NCI-H128 (cell line): ENCODE results near the gene AGBL4.
A peak's percentile ranks its signal among the peaks of the same experiment; 100 is the strongest.

Source experiments
- DNase-seq: peaks from one replicate; lab custom pipeline; 2025; ENCODE audit not compliant: unreplicated experiment; lab: John Stamatoyannopoulos, UW

Gene AGBL4

DNA sequence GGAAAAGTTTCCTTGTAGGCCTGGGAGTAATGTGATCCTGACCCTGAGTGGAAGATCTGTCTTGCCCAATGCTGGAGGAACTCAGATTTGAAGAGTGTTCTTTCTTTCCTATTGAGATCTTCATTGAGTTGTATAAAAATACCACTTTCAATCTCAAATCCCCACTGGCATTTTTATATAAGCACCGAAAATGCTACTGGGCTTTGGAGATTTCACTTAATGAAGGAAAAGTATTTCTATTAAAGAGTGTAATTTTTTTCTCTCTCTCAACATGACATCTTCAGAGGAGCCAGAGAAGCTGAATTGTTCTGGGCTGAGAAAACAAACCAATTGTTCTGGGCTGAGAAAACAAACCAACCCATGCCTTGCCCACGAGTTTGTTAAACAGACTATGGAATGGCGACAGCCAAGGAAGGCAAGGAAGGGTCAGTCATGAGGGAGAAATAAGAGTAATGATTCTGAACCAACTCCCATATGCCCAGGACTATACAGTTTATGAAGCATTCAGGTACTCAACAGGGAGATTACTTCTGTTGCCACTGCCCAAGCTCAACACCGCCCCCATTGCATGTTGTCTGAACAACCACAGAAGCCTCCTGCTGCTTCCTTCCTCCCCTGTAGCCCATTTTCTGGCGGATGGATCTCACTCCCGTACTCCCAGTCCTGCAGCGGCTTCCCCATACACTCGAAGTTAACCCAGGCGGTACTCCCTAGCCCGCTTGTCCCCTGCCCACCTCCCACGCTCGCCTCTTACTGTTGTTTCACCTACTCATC is 1350.2 kb downstream of the AGBL4 start:
- no peak for DNase-seq

DNA sequence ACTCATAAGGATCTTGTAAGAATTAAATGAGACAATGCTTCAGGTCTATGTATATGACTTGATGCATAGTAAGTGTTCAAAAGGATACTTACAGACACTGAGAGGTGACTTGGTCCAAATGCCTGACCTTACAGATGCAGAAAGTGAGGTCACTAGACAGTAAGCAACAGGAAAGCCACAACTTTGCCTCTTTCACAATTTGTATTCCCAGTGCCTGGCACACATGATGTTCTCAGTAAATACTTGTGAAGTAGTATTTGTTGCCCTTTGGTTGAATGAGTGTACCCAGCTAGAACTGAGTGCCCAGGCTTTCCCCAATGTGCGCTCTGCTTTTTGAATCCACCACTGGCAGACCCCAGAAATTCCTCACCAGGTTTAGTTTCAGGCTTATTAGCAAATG is 1352.2 kb downstream of the AGBL4 start:
- no peak for DNase-seq

DNA sequence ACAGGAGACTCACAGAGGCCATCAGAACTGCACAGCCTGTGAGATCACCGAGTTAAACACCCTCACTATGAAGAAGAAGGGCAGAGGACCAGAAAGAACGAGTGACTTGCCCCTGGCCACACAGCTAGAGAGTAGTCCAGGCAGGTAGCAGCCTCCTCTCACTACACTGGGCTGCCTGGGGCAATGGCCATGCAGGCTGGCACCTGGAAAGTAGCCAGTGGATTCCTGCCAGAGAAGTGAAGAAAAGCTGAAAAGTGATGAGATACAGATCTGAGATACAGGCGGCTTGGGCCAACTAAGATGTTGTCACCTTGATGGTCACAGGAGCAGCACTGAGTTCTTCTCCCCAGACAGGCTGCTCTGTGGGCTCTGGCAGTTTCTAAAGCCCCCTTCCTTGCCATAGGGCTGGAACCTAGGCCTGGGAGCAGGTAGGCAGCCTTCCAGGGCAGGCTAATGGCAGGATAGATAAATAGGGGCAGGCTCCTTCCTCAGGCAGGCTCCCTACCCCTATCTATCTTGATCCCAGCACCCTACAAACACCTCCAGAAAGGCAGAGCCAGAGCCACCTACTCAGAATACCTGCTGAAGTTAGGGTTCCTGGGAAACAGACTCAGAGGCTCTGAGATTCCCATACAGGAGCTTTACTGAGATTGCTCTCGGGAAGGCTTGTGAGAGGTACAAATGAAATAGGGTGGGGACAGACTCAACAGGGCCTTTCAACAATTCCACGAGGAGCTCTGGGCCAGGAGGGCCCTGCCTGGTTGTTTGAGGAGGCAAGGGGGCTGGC is 1353.3 kb downstream of the AGBL4 start:
- no peak for DNase-seq

DNA sequence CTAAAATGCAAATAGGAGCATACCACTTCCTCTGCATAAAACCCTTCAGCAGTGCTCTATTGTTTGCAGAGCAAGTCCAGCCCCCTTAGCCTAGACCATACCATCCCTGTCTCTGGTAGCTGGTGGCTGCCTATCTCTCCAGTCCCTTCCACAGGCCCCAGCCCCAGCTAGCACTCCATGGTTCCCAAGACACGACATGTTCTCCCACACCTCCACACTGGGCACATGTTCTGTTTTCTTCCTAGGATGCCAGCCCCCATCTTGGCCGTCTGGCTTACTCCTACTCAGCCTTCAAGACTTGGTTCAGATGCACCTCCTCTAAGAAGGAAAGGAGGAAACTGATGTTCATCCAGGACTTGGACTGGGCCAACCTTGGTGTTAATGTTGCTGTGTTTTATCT is 1355.4 kb downstream of the AGBL4 start:
- DNase-seq = no peak

GRCh38 chr1:48667782-48668181 is 1356.0 kb downstream of the AGBL4 start:
- no peak for DNase-seq

- DNase-seq = no peak
Measured at GRCh38 chr1:48665708-48666407, 1357.9 kb downstream of the AGBL4 start.

DNA sequence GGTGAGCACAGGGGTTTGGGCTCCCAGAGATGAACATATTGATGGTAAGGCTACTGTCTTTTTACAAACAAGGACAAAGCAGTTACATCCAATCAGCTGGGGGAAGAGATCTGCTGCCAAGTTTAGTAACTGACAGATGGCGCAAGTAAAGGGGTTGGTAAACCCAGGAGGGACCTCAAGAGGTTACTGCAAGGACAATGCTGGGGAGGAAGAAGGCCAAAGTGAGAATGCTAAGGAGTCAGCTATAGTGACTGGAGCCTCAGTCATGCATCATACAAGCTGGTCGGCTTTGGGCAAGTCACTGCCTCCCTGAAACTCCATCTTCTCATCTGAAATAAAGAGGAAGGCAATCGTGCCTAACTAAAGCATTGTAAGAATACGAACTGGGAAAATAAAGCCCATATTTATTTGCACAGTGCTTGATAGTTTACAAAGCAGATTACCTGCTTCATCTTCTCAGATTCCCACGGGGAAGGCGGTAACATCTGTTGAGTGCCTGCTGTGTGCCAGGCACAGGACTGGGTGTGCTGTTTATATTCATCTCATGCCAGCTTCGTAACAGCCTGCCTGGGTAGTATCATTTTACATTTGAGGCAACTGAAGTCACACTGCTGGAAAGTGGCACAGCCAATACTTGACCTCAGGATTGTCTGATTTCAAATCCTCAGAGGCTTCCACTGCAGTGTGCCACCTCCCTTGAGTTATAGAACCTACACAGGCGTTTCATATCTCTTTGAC is 1361.9 kb downstream of the AGBL4 start:
- DNase-seq = peak; percentile 16

GRCh38 chr1:48659801-48660200 is 1364.0 kb downstream of the AGBL4 start:
- no peak for DNase-seq

DNA sequence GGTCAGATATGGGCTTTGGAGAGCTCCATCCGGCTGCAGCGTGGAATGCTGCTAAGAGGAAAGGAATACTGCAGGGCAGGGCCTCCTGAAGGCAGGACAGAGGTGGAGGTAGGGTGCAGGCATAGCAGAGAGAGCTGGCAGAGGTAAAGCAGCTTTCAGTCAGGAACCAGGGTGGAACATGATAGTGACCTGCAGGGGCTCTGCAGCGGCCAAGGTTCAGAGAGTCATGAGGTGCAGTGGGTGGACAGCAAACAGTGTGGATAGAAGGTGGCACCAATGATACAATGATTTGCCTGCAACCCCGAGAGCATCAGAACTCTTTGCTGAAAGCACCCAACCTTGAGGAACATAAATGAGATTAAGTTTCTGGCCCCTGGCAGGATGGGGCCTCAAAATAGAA is 1366.3 kb downstream of the AGBL4 start:
- DNase-seq = no peak

DNA sequence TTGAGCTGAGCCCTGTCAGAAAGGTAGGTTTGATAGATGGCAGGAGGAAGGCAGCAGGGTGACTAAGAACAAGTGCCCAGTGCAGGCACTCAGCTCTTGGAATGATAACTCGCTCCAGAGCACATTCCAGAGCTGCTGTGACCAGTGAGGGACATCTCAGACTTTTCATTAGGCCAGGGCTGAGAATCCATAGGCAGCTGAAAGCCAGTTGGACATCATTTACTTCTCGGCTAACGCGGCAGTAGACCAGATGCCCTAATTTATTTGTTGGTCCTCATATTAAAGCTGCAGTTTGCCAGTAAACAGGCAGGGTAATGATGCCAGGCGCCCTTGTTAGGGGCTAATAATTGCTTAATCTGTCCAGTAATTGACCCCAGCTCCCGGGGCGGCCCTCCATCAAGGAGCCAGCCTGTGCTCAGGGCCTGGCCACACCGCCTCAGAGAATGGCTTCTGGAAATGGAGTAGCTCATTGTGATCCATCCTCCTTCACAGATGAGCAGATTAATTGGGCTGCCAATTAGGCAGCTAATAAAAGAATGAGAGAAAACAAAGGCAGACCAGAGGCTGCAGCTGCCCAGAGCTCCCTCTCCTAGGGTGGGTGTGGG is 1369.0 kb downstream of the AGBL4 start:
- no peak for DNase-seq

GRCh38 chr1:48652334-48652733 is 1371.4 kb downstream of the AGBL4 start:
- no peak for DNase-seq

- DNase-seq = no peak
Measured at GRCh38 chr1:48649880-48650279, 1373.9 kb downstream of the AGBL4 start.

GRCh38 chr1:48645883-48646282 is 1377.9 kb downstream of the AGBL4 start:
- no peak for DNase-seq

DNA sequence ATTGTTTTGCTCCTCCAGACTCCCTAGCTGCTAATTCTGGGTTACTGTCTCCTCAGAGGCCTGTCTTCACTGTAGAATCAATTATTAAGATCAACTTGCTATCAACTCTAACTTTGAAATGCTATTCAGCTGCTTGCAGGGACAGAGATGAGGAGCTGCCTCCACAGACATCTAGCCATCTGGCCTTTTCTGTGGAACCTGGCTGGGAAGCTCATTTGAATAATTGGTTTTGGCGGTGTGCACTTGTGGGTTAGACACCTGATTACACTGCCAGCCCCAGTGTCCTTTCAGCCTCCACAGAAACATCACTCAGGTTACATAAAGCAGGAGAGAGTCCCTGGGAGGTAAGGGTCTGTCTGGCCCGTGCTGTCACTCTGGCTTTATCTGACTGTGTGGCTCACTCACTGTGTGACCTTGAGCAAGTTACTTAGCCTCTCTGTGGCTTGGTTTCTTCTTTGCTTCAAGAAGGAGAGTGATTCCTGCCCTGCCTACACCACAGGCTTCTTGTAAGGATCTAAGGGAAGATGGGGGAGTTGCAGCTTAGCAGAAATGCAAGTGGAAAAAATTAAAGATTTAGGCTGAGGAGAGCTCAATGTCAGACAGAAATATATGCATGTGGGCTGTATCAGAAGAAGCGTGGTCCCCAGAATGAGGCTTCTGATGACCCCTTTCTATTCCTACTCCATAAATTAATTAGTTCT is 1378.7 kb downstream of the AGBL4 start:
- DNase-seq = peak; percentile 42

DNA sequence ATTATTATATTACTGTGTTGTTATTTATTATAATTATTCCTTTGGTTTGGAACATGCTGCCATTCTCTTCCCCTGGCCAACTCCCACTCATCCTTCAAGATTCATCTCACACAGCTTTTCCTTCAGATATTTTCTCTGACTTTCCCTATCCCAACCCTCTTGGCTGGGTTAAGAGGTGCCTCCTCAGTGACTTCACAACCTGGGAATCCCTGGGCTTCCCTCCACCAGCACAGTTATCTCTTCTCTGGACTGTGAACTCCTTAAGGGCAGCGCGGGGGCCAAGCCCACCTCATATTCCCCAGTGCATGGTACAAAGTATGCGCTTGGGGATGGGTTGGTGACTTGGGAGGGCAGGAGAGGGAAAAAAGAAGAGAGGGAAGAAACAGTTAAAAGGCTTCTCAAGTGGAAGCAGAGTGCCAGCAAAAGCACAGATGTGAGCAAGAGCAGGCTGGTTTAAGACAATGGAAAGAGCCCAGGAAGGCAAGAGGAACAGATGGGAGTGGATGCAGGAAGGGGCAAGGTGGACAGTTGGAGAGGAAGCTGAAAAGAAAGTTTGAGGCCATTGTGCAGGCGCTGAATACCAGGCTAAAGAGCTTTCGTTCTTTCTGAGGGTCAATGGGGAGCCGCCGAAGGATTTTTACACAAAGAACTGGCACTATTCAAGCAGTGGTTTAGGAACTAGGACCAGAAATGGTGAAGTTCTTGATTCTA is 1379.4 kb downstream of the AGBL4 start:
- DNase-seq = no peak

- no peak for DNase-seq
Measured at GRCh38 chr1:48643193-48643592, 1380.6 kb downstream of the AGBL4 start.

DNA sequence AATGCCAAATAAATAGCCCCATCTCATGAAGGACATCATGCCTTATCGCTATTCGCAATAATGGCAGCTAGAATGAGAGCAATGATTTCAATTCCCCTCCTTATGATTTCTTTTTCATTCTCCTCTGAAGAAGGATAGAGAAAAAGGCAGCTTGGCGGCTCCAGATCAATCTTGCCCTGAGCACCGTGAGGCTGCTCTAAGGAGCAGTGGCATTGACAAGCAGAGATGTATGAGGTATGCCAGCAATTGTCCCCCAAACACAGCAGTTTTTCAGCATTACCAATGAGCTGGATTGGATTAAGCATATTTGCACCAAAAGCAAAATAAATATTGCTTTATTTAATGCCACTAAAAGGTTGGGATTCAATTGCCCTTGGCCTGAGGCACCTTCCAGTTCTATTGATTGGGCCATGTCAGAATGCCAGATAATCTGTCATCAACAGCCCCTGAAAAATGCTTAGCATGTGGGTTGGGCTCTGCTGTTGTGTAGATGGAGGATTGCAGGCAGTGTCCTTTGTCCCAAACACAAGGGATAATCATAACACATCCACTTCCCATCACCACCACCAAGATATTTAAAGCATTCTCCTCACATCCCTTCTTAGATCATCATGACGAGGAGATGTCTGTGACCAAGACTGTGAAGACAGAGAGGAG is 1382.8 kb downstream of the AGBL4 start:
- no peak for DNase-seq

DNA sequence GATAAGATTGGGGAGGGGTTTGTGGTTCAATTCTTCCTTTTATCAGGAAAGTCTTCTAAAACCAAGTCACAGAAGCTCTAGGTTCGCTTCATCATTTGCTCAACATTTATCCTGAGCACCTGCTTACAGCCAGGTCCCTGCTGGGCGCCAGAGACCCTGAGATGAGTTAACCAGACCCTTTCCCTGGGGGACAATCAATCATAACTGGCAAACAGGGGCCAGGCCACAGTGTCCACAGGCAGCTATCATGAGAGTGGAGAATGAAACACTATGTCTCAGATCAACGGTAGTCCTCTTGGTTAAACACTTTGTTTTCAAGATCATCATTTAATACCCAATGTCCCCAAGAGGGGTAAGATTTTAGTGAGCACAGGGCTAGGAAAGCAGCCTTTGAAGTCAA is 1393.9 kb downstream of the AGBL4 start:
- no peak for DNase-seq

GRCh38 chr1:48627486-48627885 is 1396.3 kb downstream of the AGBL4 start:
- DNase-seq = no peak
